Activated T-cell treated with anti-CD3 and anti-CD28 coated beads, Interleukin-2, amount 50 U/mL, for 48 hours (primary cell): Measurements from ENCODE around the gene TLE2.
"Not testable (repeated sequence)": the region's sequence is repeated elsewhere in the genome, so short reads cannot be mapped to it uniquely, and the experiment has no call there.

Experiments used
- DNase-seq, 2 experiments: peaks; one replicate each; pipeline ENCODE4 v3.0.0-alpha.2; 2020

Gene TLE2

DNA sequence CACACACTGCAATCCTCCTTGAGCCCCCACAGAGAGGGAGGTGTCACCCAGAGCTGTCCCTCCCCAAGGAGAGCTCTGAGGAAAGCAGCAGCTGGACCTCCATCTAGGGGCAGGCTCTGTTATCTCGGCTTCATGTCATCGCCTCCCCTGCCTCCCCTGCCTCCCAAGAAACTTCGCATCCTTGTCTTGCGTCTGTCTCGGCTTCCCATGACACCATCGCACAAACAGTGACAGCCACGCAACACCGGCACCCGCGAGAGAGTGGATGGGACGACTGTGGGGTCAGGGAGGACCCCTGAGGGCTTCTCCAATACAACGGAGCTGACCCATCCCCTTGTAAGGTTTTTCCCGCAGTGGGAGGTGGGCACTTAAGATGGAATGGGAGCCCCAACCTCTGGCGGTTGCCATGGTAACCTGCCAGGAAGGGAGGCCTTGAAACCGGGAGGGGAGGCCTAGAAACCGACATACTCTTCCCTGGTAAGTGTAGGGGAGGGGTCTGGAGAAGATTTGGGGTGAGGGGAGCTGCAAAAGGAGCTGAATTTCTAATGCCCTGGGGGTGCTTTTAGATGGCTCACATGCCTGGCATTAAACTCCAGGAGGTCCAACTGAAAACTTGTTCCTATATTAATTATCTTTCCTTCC is 16.3 kb downstream of the TLE2 start:
- no peak for DNase-seq

DNA sequence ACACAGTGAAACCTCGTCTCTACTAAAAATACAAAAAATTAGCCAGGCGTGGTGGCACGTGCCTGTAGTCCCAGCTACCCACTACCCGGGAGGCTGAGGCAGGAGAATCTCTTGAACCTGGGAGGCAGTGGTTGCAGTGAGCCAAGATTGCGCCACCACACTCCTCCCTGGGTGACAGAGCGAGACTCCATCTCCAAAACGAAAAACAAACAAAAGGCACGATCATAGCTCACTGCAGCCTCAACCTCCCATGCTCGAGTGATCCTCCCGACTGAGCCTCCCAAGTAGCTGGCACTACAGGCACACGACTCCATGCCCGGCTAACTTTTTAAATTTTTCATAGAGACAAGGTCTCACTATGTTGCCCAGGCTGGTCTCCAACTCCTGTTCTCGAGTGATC is 17.0 kb downstream of the TLE2 start:
- not testable (repeated sequence) for DNase-seq

DNA sequence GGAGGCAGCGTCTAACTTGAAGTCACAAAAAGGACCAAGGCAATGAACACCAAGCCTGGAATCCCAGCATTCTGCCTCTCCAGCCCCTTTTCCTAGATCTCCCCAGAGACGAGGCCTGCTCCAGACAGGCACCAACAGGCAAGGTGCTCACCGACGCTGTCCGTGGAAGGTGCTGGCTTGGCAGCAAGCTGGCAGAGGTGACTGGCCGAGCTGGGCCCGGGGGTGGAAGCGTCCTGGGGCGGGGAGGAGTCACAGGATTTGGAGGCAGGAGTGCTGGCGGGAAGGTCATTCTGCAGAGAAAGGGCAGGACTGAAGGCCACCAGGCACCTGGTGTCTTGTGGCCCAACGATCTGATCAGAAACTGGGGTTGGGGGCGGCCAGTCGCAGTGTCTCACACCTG is 18.2 kb downstream of the TLE2 start:
- DNase-seq = no peak

DNA sequence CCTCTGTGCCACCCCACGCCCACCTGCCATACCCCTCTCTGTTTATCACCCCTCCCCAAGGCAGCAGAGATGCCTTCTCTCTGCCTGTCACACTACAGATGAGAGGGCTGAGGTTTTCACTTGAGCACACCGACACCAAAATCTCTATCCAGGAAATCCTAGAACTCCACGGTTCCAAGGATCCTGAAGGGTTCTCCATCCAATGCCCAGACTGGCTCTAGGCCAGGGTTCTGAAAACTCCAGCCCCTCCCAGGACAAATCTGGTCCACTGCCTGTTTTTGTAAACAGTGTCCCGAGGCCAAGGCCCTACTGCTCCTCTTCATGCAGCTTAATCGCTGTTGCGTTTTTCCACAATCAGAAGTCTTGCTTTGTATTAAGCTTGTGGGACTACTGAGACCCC is 20.1 kb downstream of the TLE2 start:
- DNase-seq = no peak

DNA sequence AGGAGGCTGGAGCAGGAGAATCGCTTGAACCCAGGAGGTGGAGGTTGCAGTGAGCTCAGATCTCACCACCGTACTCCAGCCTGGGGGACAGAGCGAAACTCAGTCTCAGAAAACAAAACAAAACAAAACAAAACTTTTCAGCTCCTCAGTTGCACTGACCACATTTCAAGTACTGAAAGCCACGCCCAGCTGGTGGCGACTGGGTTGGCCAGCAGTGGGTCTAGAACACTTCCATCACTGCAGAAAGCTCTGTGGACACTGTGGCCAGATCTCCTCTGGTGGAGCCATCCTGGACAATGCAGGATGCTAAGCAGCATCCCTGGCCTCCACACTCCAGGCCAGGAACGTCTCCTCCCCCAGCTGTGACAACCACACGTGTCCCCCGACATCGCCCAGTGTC is 21.1 kb downstream of the TLE2 start:
- DNase-seq = no peak

DNA sequence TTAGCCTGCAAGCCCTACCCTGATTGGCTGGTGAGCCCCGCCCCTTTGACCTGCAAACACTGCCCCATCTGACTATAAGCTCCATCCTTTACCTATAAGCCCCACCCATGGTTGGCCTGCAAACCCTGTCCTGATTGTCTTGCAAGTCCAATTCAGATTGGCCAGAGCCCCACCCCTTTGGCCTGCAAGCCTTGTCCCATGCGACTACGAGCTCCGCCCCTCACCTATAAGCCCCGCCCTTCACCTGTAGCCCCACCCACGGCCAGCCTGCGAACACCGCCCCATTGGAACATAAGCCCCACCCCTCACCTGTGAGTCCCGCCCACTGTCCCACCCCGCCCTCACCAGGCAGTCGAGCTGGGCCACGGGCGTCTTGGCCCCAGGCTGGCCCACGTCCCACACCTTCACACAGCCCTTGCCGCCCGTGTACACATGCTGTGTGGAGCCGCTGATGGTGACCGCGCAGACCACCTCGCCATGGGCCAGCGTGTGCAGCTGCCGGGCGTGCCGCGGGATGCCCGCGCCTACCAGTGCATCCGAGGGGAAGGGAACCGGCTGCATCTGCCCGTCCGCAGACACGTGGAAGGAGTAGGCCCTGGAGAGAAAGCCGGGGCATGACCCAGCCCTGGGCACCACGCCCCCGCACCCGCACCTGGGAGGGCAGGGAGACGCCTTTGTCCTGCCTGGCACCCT is 22.9 kb downstream of the TLE2 start:
- DNase-seq = peak; percentile 62 to 67

DNA sequence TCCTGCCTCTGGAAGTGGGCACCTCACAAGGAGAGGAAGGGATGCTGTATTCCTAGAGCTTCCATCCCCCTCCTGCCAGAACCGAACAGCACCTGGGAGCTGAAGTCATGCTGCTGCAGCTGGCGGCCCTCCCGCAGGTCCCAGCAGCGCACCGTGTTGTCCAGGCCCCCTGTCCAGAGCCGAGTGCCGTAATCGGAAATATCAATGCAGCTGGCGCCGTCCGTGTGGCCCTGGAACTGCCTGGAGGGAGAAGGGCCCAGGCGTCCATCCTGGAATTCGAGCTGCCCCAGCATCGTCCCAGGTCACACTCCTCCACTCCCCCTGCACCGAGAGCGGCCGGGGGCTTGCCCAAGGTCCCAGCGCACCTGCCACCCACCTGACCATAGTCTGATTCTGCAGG is 23.7 kb downstream of the TLE2 start:
- DNase-seq = no peak

DNA sequence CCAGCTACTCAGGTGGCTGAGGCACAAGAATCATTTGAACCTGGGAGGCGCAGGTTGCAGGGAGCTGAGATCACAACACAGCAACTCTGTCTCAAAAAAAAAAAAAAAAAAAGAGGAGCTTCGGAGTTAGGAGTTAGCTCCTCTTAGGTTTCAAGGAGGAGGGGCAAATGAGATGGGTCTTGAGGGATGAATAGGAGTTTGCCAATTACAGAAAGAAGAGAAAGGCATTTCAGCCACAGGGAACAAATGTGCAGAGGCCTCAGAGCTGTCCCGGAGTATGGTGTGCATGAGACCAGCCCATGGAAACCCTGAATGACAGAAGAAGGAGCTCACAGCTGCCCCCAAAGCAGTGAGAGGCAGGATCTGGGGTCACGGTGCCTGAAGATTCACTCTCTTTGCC is 24.6 kb downstream of the TLE2 start:
- DNase-seq = no peak

DNA sequence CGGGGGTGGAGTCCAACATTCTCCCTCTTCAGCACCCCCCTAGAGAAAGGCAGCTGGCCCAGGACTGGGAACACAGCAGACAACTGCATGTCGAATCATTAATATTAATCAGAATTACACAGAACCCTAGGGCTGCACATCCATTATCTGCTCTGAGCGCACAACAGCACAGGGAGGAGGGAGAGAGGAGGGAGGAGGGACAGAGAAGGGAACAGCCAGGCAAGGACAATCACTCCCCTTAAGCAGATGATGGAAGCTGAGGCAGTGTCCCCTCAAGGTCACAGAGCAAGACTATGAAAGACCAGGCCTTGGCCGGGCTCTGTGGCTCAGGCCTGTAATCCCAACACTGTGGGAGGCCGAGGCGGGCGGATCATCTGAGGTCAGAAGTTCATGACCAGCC is 26.0 kb downstream of the TLE2 start:
- DNase-seq = no peak

DNA sequence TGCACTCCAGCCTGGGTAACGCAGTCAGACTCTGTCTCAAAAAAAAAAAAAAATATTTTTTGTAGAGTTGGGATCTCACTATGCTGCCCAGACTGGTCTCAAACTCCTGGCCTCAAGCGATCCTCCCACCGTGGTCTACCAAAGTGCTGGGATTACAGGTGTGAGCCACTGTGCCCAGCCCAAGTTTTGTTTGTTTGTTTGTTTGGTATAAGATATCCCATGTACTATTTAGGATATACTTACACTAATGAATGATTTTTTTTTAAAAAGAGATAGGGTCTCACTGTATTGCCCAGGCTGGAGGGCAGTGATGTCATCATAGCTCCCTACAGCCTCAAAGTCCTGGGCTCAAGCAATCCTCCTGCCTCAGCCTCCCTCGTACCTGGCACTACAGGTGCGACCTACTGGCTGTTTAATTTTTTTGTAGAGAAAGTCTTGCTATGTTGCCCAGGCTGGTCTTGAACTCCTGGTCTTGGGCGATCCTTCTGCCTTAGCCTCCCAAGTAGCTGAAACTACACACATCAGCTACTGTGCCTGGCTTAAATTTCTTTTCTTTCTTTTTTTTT is 27.8 kb downstream of the TLE2 start:
- DNase-seq = no peak

DNA sequence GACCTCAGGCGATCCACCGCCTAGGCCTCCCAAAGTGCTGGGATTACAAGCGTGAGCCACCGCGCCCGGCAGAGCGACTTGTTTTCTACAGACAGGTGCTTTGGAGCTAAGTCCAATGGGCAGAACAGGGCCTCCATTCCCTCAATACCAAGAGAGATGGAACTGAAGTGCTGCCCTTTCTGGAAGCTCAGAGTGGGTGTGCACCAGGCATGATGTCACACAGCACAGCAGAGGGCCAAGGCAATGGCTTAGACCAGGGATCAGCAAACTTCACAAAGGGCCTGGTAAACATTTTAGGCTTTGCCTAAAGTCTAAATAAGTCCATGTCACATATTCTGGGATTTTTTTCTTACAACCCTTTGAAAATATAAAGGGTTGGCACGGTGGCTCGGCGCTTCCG is 30.4 kb downstream of the TLE2 start:
- no peak for DNase-seq

DNA sequence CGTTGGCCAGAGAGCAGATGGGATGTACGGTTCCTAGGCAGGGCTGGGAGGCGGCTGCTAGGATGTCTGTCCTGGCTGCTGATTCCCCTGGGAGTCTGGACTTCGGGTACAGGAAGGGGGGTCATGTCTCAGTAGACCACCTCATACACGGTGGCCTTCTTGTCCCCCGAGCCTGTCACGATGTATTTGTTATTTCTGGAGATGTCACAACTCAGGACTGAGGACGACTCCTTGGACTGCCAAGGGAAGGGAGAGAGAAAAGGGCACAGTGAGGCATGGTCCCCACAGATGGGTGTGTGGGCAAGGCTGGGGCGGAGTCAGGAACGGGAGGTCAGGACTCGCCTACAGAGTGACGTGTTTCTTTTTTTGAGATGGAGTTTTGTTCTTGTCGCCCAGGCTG is 31.4 kb downstream of the TLE2 start:
- DNase-seq = no peak

DNA sequence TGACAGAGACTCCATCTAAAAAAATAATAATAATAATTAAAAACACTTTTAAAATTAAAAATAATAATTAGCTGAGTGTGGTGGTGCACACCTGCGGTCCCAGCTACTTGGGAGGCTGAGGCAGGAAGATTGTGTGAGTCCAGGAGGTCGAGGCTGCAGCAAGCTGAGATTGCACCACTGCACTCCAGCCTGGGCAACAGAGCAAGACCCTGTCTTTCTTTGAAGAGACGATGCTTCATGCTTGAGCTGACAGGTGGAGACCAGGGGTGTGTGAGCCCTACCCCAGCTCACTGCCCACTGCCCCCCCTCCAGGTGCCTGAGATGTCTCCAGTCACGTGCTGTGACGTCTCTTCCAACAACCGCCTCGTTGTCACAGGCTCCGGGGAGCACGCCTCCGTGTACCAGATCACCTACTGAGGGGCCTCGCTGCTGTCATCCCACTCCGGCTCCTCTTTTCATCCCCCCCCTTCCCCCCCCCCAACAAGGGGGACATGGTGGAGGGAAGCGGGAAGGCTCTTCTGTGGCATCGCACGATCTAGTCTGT is 34.4 kb downstream of the TLE2 start:
- no peak for DNase-seq

DNA sequence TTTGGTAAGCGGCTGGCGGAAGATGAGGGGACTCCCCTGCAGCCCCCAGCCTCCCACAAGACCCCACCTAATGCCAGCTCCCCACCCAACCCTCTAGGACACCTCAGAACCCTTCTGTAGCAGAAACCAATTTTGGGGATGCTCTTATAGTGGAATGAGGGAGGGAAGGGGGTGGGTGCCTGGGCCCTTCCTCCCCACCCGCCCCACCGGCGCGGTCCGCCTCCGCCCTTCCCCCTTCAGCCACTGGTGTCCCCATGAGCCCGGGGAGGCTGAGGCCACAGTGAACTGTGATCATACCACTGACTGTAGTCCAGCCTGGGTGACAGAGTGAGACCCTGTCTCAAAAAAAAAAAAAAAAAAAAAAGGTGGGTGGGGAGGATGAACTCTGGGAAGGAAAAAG is 35.5 kb downstream of the TLE2 start:
- DNase-seq = no peak

DNA sequence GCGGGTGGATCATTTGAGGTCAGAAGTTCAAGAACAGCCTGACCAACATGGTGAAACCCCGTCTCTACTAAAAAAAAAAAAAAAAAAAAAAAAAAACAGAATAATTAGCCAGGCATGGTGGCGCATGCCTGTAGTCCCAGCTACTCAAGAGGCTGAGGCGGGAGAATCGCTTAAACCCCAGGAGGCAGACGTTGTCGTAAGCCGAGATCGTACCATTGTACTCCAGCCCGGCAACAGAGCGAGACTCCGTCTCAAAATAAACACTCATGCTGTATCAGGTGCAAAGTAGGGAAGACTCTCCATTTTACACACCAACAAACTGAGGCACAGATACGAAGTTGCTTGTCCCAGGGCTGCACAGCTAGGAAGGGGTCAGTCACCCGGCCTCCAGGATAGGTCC is 36.1 kb downstream of the TLE2 start:
- no peak for DNase-seq

DNA sequence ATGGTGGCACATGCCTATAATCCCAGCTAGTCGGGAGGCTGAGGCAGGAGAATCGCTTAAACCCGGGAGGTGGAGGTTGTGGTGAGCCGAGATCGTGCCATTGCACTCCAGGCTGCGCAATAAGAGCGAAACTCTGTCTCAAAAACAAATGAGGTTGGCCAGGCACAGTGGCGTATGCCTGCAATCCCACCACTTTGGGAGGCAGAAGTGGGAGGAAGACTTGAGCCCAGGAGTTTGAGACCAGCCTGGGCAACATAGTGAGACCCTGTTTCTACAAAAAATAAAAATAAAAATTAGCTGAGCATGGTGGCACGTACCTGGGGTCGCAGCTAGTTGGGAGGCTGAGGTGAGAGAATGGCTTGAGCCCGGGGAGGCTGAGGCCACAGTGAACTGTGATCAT is 36.7 kb downstream of the TLE2 start:
- DNase-seq = not testable (repeated sequence)

DNA sequence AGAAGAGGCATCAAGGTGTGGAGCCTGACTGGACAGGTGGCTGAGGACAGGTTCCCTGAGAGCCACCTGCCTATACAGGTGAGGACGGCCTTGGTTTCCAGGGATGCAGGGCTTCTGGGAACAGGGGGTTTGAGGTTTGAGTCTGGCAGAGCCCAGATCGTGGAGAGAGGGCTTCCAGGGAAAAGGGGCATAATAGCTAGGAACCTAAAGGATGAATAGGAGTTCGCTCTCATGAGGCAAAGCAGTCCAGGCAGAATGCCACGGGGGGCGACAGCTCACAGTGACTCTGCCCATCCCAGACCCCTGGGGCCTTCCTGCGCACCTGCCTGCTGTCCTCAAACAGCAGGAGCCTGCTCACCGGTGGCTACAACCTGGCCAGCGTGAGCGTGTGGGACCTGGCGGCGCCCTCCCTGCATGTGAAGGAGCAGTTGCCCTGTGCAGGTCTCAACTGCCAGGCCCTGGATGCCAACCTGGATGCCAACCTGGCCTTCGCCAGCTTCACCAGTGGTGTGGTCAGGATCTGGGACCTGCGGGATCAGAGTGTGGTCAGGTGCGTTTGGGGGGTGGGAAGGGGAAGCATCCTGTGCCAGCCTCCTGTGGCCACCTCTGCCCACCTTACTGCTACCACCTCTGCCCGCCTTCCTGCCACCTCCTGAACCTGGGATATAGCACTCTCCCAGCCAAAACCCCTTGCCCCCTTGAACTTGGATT is 39.7 kb downstream of the TLE2 start:
- no peak for DNase-seq

DNA sequence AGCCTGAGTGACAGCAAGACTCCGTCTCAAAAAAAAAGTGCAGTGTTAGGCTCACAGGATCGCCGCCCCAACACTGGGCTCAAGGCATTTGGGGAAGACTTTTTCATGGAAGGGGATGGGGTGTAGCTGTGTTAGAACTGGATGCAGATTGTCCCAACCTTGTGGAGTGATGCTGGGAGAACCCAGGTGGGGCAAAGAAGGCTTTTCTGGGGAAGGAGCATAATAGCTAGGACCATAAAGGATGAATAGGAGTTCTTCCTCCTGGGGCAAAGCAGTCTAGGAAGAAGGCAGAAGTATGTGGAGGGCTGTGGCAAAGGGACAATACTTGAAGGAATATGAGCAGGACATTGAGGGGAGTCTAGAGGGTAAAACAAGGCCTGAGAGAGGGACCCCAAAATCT is 40.5 kb downstream of the TLE2 start:
- no peak for DNase-seq

DNA sequence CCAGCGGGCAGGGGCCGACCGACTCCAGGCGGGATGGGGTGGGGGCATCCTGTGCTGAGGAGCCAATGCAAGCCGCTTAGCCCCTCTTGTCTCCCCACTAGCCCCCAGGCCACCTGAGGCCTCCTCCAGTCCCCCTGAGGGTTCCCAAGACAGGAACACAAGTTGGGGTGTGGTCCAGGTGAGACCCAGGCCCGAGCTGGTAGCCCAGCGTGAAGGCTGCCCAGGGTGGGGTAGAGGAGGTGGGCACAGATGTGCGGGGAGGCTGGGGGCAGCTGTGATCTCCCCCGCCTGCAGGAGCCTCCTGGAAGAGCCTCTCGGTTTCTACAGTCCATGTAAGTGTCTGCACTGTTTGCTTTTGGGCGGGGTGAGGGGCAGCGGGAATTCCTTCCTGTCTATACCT is 41.3 kb downstream of the TLE2 start:
- DNase-seq = no peak

DNA sequence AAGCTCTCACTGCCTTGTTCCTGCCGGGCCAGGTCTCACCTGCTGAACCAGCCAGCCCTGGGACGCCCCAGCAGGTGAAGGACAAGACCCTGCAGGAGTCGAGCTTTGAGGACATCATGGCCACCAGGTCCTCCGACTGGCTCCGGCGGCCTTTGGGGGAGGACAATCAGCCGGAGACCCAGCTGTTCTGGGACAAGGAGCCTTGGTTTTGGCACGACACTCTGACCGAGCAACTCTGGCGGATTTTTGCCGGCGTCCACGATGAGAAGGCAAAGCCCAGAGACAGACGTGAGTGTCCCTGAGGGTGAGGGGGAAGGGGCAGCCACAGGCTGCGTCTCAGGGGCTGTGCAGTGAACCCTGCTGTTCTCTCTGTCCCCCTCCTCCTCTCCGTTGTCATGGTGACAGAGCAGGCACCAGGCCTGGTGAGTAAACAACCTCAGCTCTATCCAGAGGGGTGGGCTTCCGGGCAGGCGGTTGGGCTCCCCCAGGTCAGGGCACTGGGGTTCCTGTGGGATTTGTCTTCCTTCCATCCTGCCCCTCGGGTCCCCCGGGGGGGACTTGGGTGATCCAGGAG is 42.0 kb downstream of the TLE2 start:
- no peak for DNase-seq

DNA sequence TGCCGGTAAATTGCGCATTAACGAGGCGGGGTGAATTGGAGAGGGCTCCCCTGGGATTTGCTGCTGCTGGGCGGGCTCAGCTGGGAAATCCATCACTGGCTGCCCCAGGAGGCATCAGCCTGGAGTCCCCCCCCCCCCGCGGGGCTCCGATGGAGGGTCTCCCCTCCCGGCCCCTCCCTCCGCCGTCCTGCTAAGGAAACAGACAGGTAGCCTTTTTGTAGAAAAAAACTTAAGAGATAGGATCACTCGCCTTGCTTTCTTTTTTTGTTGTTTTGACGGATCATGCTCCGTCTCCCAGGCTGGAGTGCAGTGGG is 44.9 kb downstream of the TLE2 start:
- no peak for DNase-seq

DNA sequence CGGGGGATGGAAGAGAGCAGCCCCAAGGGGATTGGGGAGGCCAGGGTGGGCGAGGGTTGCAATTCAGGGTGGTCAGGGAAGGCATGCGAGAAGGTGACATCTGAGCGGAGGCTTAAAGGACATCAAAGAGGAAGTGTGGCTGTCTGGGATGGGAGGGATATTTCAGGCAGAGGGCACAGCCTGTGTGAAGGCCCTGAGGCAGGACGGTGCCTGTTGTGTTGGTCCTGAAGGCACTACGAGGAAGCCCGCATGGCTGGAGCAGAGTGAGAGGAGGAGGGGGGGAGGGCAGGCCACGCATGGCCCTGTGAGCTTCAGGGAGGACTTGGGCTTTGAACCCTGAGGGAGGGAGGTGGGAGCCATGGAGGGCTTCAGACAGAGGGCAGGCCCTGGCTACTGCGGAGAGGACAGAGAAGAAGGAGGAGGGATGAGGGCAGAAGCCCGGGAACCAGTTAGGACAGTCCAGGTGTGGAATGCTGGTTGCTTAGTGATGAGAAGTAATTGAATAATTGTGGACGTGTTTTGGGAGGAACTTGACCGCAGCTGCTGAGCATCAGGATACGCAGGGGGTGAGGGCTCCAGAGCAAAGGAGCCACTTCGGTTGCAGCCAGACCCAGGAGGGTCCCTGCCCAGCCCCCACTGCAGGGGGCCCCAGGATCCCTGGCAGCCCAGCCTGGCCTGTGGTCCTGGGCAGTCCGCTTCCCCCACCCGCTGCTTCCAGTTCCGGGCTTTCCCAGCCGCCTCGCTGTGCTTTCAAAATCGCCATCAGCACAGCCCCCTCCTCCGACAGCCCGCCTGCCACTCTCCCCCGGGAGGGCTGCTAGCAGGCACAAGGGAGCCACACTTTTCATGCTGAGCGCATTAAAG is 45.5 kb downstream of the TLE2 start:
- no peak for DNase-seq

DNA sequence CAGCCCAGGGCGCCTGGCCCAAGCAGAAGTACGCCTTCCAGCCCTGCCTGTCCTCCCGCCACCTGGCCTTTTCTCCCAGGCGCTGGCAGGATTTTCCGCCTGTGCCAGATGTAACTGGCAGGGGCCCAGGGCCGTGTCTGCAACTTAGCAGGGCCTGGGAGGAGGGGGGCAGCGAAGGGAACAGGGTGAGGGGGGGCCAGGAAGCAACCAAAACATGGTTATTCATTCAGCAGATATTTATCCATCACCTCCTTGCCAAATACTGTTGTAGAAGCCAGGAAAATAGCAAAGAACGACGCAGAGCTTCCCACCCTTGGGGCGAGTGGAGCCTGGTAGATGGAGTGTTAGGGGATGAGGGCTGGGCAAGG is 46.1 kb downstream of the TLE2 start:
- no peak for DNase-seq
